H1 (cell line): ENCODE results near the gene METTL8. TPM values are rescaled to one million over a fixed set of nuclear protein-coding genes. Genes with fewer than 3 reads are reported as not detected.

Experiments
- BACH1 ChIP-seq: IDR thresholded peaks from 2 replicates; pipeline ENCODE4 v1.6.1; 2012; ENCODE audit warnings: low read length, improper control_type of control experiment
- BRCA1 ChIP-seq: IDR thresholded peaks from 2 replicates; pipeline ENCODE4 v1.6.1; 2012; ENCODE audit warnings: low read depth, low read length, improper control_type of control experiment
- CBX8 ChIP-seq: fragments of 300-800, 300-1000 bp; sonication (generic); IDR thresholded peaks from 2 replicates; pipeline ENCODE4 v1.7.1; 2016; ENCODE audit warnings: low read depth, low read length, borderline replicate concordance
- KDM5A ChIP-seq: fragments of 200-600 bp; IDR thresholded peaks from 2 replicates; pipeline ENCODE4 v1.7.1; 2012; ENCODE audit warnings: mild to moderate bottlenecking, low read length, inconsistent platforms, mixed read lengths
- NANOG ChIP-seq: IDR thresholded peaks from 2 replicates; pipeline ENCODE4 v1.6.1; 2011; ENCODE audit warnings: low read length, low read depth, mild to moderate bottlenecking, inconsistent platforms; ENCODE audit not compliant: insufficient read depth, poor library complexity, severe bottlenecking
- POLR2AphosphoS5 ChIP-seq: IDR thresholded peaks from 2 replicates; pipeline ENCODE4 v1.6.1; 2011; ENCODE audit warnings: low read depth, low read length
- RAD21 ChIP-seq, 2 experiments: IDR thresholded peaks in 1 of 2; conservative IDR thresholded peaks in 1 of 2; 2 replicates each; pipeline ENCODE4 v1.6.1; 2011; ENCODE audit warnings: low read depth in 2 of 2, low read length in 2 of 2, improper control_type of control experiment in 1 of 2, inconsistent platforms in 1 of 2, mild to moderate bottlenecking in 1 of 2, moderate library complexity in 1 of 2
- RBBP5 ChIP-seq: IDR thresholded peaks from 2 replicates; pipeline ENCODE4 v1.7.1; 2012; ENCODE audit warnings: low read depth, mild to moderate bottlenecking, inconsistent platforms, low read length, moderate library complexity, borderline replicate concordance
- RFX5 ChIP-seq: IDR thresholded peaks from 2 replicates; pipeline ENCODE4 v1.6.1; 2011; ENCODE audit warnings: low read depth, low read length, improper control_type of control experiment, borderline replicate concordance
- SIRT6 ChIP-seq: IDR thresholded peaks from one replicate; pipeline ENCODE4 v1.7.1; 2012; ENCODE audit warnings: low read length, inconsistent platforms
- TEAD4 ChIP-seq: IDR thresholded peaks from 2 replicates; pipeline ENCODE4 v1.6.1; 2012; ENCODE audit warnings: low read depth, low read length, inconsistent platforms, mixed read lengths
- polyA plus RNA-seq, 7 experiments: library from polyadenylated mRNA; depleted of rRNA in 3 of 7; stranded (reverse) in 5 of 7; unstranded in 2 of 7; fragments of >200 nt in 5 of 7; fragments of 200-250 nt in 2 of 7; gene quantifications; 1 replicate in 5 of 7; 2 replicates in 1 of 7; 4 replicates in 1 of 7; pipeline versions ENCODE4 v1.2.1 to v1.2.3, GENCODE V29; 2011 to 2013; ENCODE audit warnings: missing spikeins in 2 of 7, mixed read lengths in 2 of 7
- total RNA-seq: library from RNA; stranded (reverse); fragmentation: NEBNext Ultra II Directional; extraction: Animal tissue kit (Norgen Biotek cat#: 25700); gene quantifications from 2 replicates; pipeline ENCODE4 v1.2.1, GENCODE V29; 2021

METTL8 gene
- total and polyA plus RNA-seq, 2 of the 8 experiments (the other 6 are each of a cell fraction or from before 2014, with no cell fraction given), result 17.6 to 79.7 TPM

DNA sequence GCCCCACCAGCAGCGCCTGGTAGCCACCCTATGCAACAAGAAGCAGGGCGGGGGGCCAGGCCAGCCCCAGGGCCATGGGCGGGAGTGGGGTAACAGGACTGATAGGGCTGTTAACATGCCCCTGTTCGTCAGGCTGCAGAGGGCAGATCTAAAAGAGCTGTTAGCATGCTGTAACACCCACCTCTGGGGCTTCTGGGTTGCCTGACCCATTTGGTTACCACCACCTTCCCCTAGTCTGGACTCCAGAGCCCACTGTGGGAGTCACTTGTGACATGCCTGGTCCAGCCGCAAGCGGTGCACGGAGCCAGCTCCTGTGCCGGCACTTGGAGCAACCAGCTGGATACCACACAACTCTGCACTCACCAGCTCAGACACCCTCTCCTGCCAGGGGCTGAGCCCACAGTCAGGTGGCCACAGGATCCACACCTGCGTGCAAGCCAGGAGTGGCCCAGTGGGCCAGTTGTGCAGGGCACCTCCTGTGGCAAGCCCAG lies 2.1 kb downstream of the METTL8 start (continued):
- TF ChIP-seq BACH1 (no peak), NANOG (no peak), KDM5A (no peak), RFX5 (no peak), BRCA1 (no peak), RBBP5 (no peak), CBX8 (no peak), TEAD4 (no peak), SIRT6 (no peak), POLR2AphosphoS5 (no peak), RAD21 (IDR thresholded peaks at IDR 0.05 in 1 of 2, conservative IDR thresholded peaks at IDR 0.05 in 1 of 2; ENCODE audit: low read depth in 2 of 2, low read length in 2 of 2) (no peak)
